ENCODE results near the gene RAB26.
A peak's percentile ranks its signal among the peaks of the same experiment; 100 is the strongest.
"Not testable (repeated sequence)": the region's sequence is repeated elsewhere in the genome, so short reads cannot be mapped to it uniquely, and the experiment has no call there.

- TF ChIP-seq POLR2AphosphoS5 (IDR thresholded peaks at IDR 0.05; ENCODE audit: borderline replicate concordance, low read depth, low read length), result peak; percentile 48; the same call in 1 of the 2 replicates
- not testable (repeated sequence) for TF ChIP-seq EZH2 (IDR thresholded peaks at IDR 0.05)
Measured at GRCh38 chr16:2135770-2136490, 12.5 kb upstream of the RAB26 start, which contains the start of gene PKD1.
